Upper lobe of right lung (tissue), 1 donor: ENCODE results near the gene OBP2A. TPM values are rescaled to one million over a fixed set of nuclear protein-coding genes. Genes with fewer than 3 reads are reported as not detected.

Source experiments
- ATAC-seq: fragments of 200-7000 bp; cut with Tn5 transposase; one replicate; pipeline ENCODE4 v1.9.1; 2020; ENCODE audit warnings: mild to moderate bottlenecking, moderate library complexity
- DNase-seq: peaks from one replicate; pipeline ENCODE4 v3.0.0-alpha.2; 2020
- H3K27ac ChIP-seq: fragments of 200-600 bp; one replicate; pipeline ENCODE4 v1.8.0; 2022
- H3K27me3 ChIP-seq: fragments of 200-600 bp; one replicate; pipeline ENCODE4 v1.8.0; 2022; ENCODE audit warnings: mild to moderate bottlenecking
- H3K36me3 ChIP-seq: fragments of 200-600 bp; one replicate; pipeline ENCODE4 v1.8.0; 2022
- H3K4me1 ChIP-seq: fragments of 200-600 bp; one replicate; pipeline ENCODE4 v1.8.0; 2022
- H3K4me3 ChIP-seq: fragments of 200-600 bp; one replicate; pipeline ENCODE4 v1.8.0; 2022; ENCODE audit warnings: mild to moderate bottlenecking
- H3K9me3 ChIP-seq: fragments of 200-600 bp; one replicate; pipeline ENCODE4 v1.8.0; 2022
- intact Hi-C: fragments of 100-400 bp; cut with DNase I; formaldehyde crosslinking; loops from one replicate; pipeline ENCODE4 v1.11.0; 2022
- total RNA-seq: library from RNA; stranded (reverse); fragmentation: NEBNext Ultra II Directional; extraction: Animal tissue kit (Norgen Biotek cat#: 25700); gene quantifications from one replicate; pipeline ENCODE4 v1.2.1, GENCODE V29; 2021
- TF ChIP-seq, protein P1 (sequence below): fragments of 200-600 bp; IDR thresholded peaks from one replicate; pipeline ENCODE4 v1.8.0; 2022; ENCODE audit warnings: antibody characterized with exemption
- donor health status: DM: no; HTN: yes; CAD: no; lungs with severe emphysema.

OBP2A gene
- total RNA-seq, 1 donor from 2014 or later, result not detected

DNA sequence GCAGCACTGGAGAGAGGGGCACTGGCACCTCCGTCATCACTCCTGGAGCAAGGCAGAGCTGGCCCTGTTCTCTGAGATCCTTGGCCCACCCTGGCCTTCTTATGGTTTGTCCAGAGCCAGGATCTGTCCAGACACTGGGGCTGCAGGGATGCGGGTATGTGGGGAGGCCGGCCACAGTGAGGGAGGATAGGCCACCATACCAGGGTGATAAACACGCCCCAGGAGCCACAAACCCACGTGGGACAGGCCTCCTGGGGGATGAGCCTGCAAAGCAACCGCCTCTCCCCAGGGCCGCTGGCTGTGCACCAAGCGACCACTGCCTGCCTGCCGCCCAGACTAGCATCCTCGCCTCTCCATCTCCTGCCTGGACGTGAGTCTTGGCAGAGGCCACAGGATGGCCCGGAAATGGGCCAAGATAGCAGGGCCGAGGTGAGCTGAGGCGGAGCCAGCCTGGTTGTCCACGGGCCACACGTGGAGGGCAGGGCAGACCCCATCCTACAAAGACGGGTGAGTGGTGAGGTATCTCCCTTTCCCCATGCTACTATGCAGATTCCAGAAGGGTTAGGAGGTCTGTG, 4.5 kb downstream of the OBP2A start:
- intact Hi-C loops, result no loop called here
- H3K9me3 ChIP-seq, result no peaks in the 10 kb centered on the region
- DNase-seq (peak; percentile 34), ATAC-seq (no peak)
- H3K27me3 ChIP-seq, result no peaks in the 10 kb centered on the region
- no peak overlapping the region for H3K27ac ChIP-seq
- TF ChIP-seq, protein P1, sequence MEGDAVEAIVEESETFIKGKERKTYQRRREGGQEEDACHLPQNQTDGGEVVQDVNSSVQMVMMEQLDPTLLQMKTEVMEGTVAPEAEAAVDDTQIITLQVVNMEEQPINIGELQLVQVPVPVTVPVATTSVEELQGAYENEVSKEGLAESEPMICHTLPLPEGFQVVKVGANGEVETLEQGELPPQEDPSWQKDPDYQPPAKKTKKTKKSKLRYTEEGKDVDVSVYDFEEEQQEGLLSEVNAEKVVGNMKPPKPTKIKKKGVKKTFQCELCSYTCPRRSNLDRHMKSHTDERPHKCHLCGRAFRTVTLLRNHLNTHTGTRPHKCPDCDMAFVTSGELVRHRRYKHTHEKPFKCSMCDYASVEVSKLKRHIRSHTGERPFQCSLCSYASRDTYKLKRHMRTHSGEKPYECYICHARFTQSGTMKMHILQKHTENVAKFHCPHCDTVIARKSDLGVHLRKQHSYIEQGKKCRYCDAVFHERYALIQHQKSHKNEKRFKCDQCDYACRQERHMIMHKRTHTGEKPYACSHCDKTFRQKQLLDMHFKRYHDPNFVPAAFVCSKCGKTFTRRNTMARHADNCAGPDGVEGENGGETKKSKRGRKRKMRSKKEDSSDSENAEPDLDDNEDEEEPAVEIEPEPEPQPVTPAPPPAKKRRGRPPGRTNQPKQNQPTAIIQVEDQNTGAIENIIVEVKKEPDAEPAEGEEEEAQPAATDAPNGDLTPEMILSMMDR, result no peak
- no peaks in the 10 kb centered on the region for H3K4me1 ChIP-seq
- H3K4me3 ChIP-seq, result no peak overlapping the region
- no peaks in the 10 kb centered on the region for H3K36me3 ChIP-seq

DNA sequence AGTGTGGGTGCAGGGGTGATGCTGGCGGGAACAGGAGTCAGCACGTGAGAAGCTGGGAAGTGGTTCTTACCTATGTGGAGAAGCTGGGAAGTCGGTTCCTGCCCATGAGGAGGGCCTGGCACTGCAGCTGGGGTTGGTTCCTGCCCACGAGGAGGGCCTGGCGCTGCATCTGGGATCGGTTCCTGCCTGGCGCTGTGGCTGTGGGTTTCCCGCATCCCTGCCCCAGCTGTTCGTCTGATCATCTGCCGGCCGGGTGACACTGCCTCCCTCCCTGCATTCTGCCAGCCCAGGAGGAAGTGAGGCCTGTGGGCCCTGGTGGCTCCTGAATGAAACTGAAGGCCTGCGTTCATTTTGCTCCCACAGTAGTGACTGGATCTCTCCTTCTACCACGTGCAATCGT, 5.1 kb downstream of the OBP2A start:
- no peaks in the 10 kb centered on the region for H3K36me3 ChIP-seq
- H3K4me3 ChIP-seq, result no peak overlapping the region
- TF ChIP-seq, protein P1, result no peak
- ATAC-seq (no peak), DNase-seq (peak; percentile 57)
- H3K27ac ChIP-seq, result no peak overlapping the region
- H3K4me1 ChIP-seq, result no peaks in the 10 kb centered on the region
- intact Hi-C loops, result no loop called here
- H3K9me3 ChIP-seq, result no peaks in the 10 kb centered on the region
- H3K27me3 ChIP-seq, result no peaks in the 10 kb centered on the region

DNA sequence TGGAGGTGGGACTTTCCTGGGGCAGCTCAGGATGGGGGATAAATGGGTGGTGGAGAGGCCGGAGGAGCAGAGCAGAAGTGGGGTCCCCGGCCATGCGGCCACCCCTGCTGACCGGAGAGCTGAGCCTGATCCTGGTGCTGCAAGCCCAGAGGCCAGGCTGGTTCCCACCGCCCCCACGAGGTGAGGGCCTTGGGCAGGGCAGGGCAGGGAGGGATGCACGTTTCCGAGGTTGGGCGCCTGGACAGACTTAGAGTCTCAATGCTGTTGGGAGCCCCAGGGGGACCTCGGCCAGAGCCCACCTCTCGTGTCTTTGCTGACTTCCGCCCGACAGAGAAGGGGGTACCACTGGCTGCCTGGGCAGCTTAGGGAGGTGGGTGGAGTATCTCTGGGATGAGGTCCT, 5.5 kb downstream of the OBP2A start:
- ATAC-seq (no peak), DNase-seq (peak; percentile 62)
- no peaks in the 10 kb centered on the region for H3K9me3 ChIP-seq
- H3K4me1 ChIP-seq, result no peaks in the 10 kb centered on the region
- H3K27me3 ChIP-seq, result no peaks in the 10 kb centered on the region
- H3K36me3 ChIP-seq, result no peaks in the 10 kb centered on the region
- intact Hi-C loops, result no loop called here
- TF ChIP-seq, protein P1, result no peak
- H3K4me3 ChIP-seq, result no peak overlapping the region
- no peak overlapping the region for H3K27ac ChIP-seq

DNA sequence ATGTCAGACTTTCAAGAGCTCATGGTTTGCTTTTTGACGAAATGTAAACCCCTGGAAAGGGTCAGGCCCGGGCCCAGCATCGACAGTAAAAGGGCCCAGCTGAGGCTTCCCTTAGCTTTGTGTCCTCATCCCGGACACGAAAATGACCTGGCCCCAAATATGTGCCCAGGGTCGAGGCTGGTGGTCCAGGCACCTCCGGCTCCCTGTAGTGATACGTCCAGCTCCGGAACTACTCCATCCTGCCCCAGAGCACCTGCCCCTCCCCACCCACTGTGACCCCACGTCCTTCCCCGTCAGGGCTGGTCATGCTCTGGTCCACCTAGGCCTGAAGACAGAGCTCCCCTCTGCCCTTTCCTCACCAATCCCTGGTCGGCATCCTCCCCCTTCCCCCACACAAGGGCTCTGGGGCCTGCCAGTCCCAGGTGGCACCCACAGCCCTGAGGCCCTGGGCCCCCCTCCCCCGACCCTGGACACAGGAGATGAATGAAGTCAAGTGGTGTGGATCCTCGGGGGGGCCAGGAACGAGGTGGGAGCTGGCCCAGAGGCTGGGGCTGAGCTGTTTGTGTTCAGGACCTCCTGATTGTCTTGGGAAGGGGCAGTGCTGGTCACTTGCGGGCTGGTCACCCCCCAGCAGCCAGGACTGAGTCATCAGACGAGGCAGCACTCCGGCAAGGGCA, 6.2 kb downstream of the OBP2A start:
- intact Hi-C loops, result no loop called here
- DNase-seq (peak; percentile 55), ATAC-seq (no peak)
- no peaks in the 10 kb centered on the region for H3K36me3 ChIP-seq
- no peaks in the 10 kb centered on the region for H3K27me3 ChIP-seq
- H3K27ac ChIP-seq, result no peak overlapping the region
- H3K9me3 ChIP-seq, result no peaks in the 10 kb centered on the region
- TF ChIP-seq, protein P1, result no peak
- H3K4me1 ChIP-seq, result no peaks in the 10 kb centered on the region
- H3K4me3 ChIP-seq, result no peak overlapping the region

DNA sequence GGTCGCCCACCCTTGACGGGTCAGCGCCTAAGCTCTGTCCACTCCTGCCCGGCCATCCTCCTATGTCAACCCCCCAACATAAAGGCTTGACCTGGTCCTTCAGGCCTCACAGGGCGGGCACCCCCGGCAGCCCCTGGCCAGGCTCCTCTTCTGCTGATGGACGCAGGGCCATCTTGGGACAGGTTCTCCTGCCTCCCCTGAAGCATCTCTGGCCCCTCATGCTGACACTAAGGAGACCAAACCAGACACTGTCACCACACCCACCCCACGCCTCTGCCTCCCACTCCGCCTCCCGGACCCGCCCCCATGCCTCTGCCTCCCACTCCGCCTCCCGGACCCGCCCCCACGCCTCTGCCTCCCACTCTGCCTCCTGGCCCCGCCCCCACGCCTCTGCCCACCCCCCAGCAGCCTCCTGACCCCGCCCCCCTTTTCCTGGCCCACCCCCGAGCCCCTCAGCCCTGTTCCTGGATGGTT, 6.8 kb downstream of the OBP2A start:
- Histone ChIP-seq H3K4me3 (no peak overlapping the region), H3K27me3 (no peaks in the 10 kb centered on the region), H3K9me3 (no peaks in the 10 kb centered on the region), H3K36me3 (no peaks in the 10 kb centered on the region), H3K27ac (no peak overlapping the region), H3K4me1 (no peaks in the 10 kb centered on the region)
- TF ChIP-seq, protein P1, result no peak
- no peak for DNase-seq
- no peak for ATAC-seq
- intact Hi-C loops, result no loop called here
